ENCODE results near the gene PPP1R26. TPM values are rescaled to one million over a fixed set of nuclear protein-coding genes. Genes with fewer than 3 reads are reported as not detected.
"Not testable (repeated sequence)": the region's sequence is repeated elsewhere in the genome, so short reads cannot be mapped to it uniquely, and the experiment has no call there.

The PPP1R26 gene
- total RNA-seq (2.5 TPM), polyA plus RNA-seq (under 1 TPM in 3 of 4 donors, not detected in 1; 0.05 to 0.64 (median 0.06) TPM)

GRCh38 chr9:135479469-135480052, at the start of gene PPP1R26:
Gene PPP1R26, plus strand, starts transcription at chr9:135479782. Its CDS starts 4,729 bp downstream, at chr9:135484511.
- no peaks in the 10 kb centered on the region for H3K36me3 Mint-ChIP-seq
- H3K27me3 ChIP-seq (ENCODE audit: control insufficient read depth, insufficient read depth, low read length) = peaks cover 16% of the 10 kb centered on the region
- peaks cover 2 to 22% (median 14%) of the 10 kb centered on the region in 4 donors for H3K4me1 Mint-ChIP-seq
- no peaks in the 10 kb centered on the region for H3K9me3 ChIP-seq (ENCODE audit: control insufficient read depth in 2 of 2, low read length in 2 of 2)
- peaks cover 0 to 4% (median 0%) of the 10 kb centered on the region in 7 donors for H3K9me3 Mint-ChIP-seq
- no peaks in the 10 kb centered on the region for H3K36me3 ChIP-seq (ENCODE audit: control insufficient read depth, insufficient read depth, low read length)
- peak within 1 kb of the TSS; percentile 86 to 94 (median 90) for H3K4me3 Mint-ChIP-seq
- H3K4me1 ChIP-seq (ENCODE audit: control insufficient read depth, insufficient read depth, low read length, poor library complexity, severe bottlenecking) = peaks cover 14% of the 10 kb centered on the region
- H3K4me3 ChIP-seq (ENCODE audit: low read depth, low read length) = no peak within 1 kb of the TSS
- DNase-seq (no peak), ATAC-seq (ENCODE audit: low read depth in 2 of 2) (no peak)
- H3K27ac ChIP-seq (ENCODE audit: insufficient read depth, low read length, poor library complexity, severe bottlenecking) = no peak within 1 kb of the TSS
- peaks cover 56% of the 10 kb centered on the region for H3K27me3 Mint-ChIP-seq
- peak within 1 kb of the TSS in 1 of 3 donors; percentile 75 for H3K27ac Mint-ChIP-seq

- Mint-ChIP-seq H3K36me3 (no peaks in the 10 kb centered on the region), H3K27ac (no peak overlapping the region), H3K27me3 (peaks cover 26% of the 10 kb centered on the region), H3K9me3 (peaks cover 0 to 20% (median 7%) of the 10 kb centered on the region in 7 donors), H3K4me3 (no peak overlapping the region), H3K4me1 (no peaks in the 10 kb centered on the region)
- peaks cover 4 to 6% of the 10 kb centered on the region in 2 experiments for H3K9me3 ChIP-seq (ENCODE audit: control insufficient read depth in 2 of 2, low read length in 2 of 2)
- H3K4me3 ChIP-seq (ENCODE audit: low read depth, low read length) = no peak overlapping the region
- H3K27ac ChIP-seq (ENCODE audit: insufficient read depth, low read length, poor library complexity, severe bottlenecking) = no peak overlapping the region
- H3K36me3 ChIP-seq (ENCODE audit: control insufficient read depth, insufficient read depth, low read length) = no peaks in the 10 kb centered on the region
- no peaks in the 10 kb centered on the region for H3K27me3 ChIP-seq (ENCODE audit: control insufficient read depth, insufficient read depth, low read length)
- no peaks in the 10 kb centered on the region for H3K4me1 ChIP-seq (ENCODE audit: control insufficient read depth, insufficient read depth, low read length, poor library complexity, severe bottlenecking)
- ATAC-seq (ENCODE audit: low read depth in 2 of 2) (no peak), DNase-seq (no peak)
These were observed 42.3 kb upstream of the PPP1R26 start for GRCh38 chr9:135437259-135437658.

- not testable (repeated sequence) for H3K36me3 Mint-ChIP-seq; H3K36me3 ChIP-seq (ENCODE audit: control insufficient read depth, insufficient read depth, low read length); H3K4me3 ChIP-seq (ENCODE audit: low read depth, low read length); H3K9me3 ChIP-seq (ENCODE audit: control insufficient read depth in 2 of 2, low read length in 2 of 2); H3K27ac ChIP-seq (ENCODE audit: insufficient read depth, low read length, poor library complexity, severe bottlenecking); H3K27ac Mint-ChIP-seq; H3K4me1 Mint-ChIP-seq; ATAC-seq (ENCODE audit: low read depth in 2 of 2); DNase-seq; H3K27me3 ChIP-seq (ENCODE audit: control insufficient read depth, insufficient read depth, low read length); H3K4me3 Mint-ChIP-seq; H3K4me1 ChIP-seq (ENCODE audit: control insufficient read depth, insufficient read depth, low read length, poor library complexity, severe bottlenecking)
- Mint-ChIP-seq H3K9me3 (peaks cover 0 to 20% (median 7%) of the 10 kb centered on the region in 7 donors), H3K27me3 (peaks cover 22% of the 10 kb centered on the region)
These were observed 41.9 kb upstream of the PPP1R26 start for GRCh38 chr9:135437696-135438095.

GRCh38 chr9:135438581-135439232, 40.9 kb upstream of the PPP1R26 start:
- ATAC-seq (ENCODE audit: low read depth in 2 of 2) = not testable (repeated sequence)

GRCh38 chr9:135439514-135439913, 40.1 kb upstream of the PPP1R26 start:
- not testable (repeated sequence) for H3K27me3 ChIP-seq (ENCODE audit: control insufficient read depth, insufficient read depth, low read length); ATAC-seq (ENCODE audit: low read depth in 2 of 2); H3K4me3 Mint-ChIP-seq; H3K27ac Mint-ChIP-seq; DNase-seq; H3K4me1 Mint-ChIP-seq; H3K4me1 ChIP-seq (ENCODE audit: control insufficient read depth, insufficient read depth, low read length, poor library complexity, severe bottlenecking); H3K4me3 ChIP-seq (ENCODE audit: low read depth, low read length); H3K27ac ChIP-seq (ENCODE audit: insufficient read depth, low read length, poor library complexity, severe bottlenecking); H3K36me3 Mint-ChIP-seq; H3K9me3 ChIP-seq (ENCODE audit: control insufficient read depth in 2 of 2, low read length in 2 of 2); H3K36me3 ChIP-seq (ENCODE audit: control insufficient read depth, insufficient read depth, low read length)
- H3K9me3 Mint-ChIP-seq = peaks cover 0 to 19% (median 7%) of the 10 kb centered on the region in 7 donors
- H3K27me3 Mint-ChIP-seq = peaks cover 21% of the 10 kb centered on the region

More at GRCh38 chr9:135438581-135439232, 40.9 kb upstream of the PPP1R26 start:
- not testable (repeated sequence) for H3K27me3 ChIP-seq (ENCODE audit: control insufficient read depth, insufficient read depth, low read length); H3K4me3 ChIP-seq (ENCODE audit: low read depth, low read length); H3K36me3 ChIP-seq (ENCODE audit: control insufficient read depth, insufficient read depth, low read length); H3K4me1 ChIP-seq (ENCODE audit: control insufficient read depth, insufficient read depth, low read length, poor library complexity, severe bottlenecking); H3K4me1 Mint-ChIP-seq; H3K9me3 ChIP-seq (ENCODE audit: control insufficient read depth in 2 of 2, low read length in 2 of 2); H3K27ac ChIP-seq (ENCODE audit: insufficient read depth, low read length, poor library complexity, severe bottlenecking); H3K36me3 Mint-ChIP-seq; H3K27ac Mint-ChIP-seq; H3K4me3 Mint-ChIP-seq
- Mint-ChIP-seq H3K27me3 (peaks cover 21% of the 10 kb centered on the region), H3K9me3 (peaks cover 0 to 19% (median 7%) of the 10 kb centered on the region in 7 donors)
- DNase-seq = peak in 1 of 3 donors; percentile 40

- H3K9me3 ChIP-seq (ENCODE audit: control insufficient read depth in 2 of 2, low read length in 2 of 2) = peaks cover 4 to 6% of the 10 kb centered on the region in 2 experiments
- H3K36me3 ChIP-seq (ENCODE audit: control insufficient read depth, insufficient read depth, low read length) = no peaks in the 10 kb centered on the region
- H3K4me1 Mint-ChIP-seq = peaks cover 0 to 3% (median 0%) of the 10 kb centered on the region in 4 donors
- DNase-seq (no peak), ATAC-seq (ENCODE audit: low read depth in 2 of 2) (no peak)
- H3K4me3 Mint-ChIP-seq = no peak overlapping the region
- no peaks in the 10 kb centered on the region for H3K4me1 ChIP-seq (ENCODE audit: control insufficient read depth, insufficient read depth, low read length, poor library complexity, severe bottlenecking)
- no peaks in the 10 kb centered on the region for H3K27me3 ChIP-seq (ENCODE audit: control insufficient read depth, insufficient read depth, low read length)
- no peak overlapping the region for H3K4me3 ChIP-seq (ENCODE audit: low read depth, low read length)
- peaks cover 20% of the 10 kb centered on the region for H3K27me3 Mint-ChIP-seq
- no peak overlapping the region for H3K27ac Mint-ChIP-seq
- no peak overlapping the region for H3K27ac ChIP-seq (ENCODE audit: insufficient read depth, low read length, poor library complexity, severe bottlenecking)
- H3K36me3 Mint-ChIP-seq = no peaks in the 10 kb centered on the region
- peaks cover 0 to 18% (median 7%) of the 10 kb centered on the region in 7 donors for H3K9me3 Mint-ChIP-seq
These were observed 39.7 kb upstream of the PPP1R26 start for GRCh38 chr9:135439916-135440315.

GRCh38 chr9:135440620-135441019, 39.0 kb upstream of the PPP1R26 start:
- H3K27me3 ChIP-seq (ENCODE audit: control insufficient read depth, insufficient read depth, low read length) = no peaks in the 10 kb centered on the region
- H3K9me3 Mint-ChIP-seq = peaks cover 0 to 15% (median 9%) of the 10 kb centered on the region in 7 donors
- ATAC-seq (ENCODE audit: low read depth in 2 of 2) (no peak), DNase-seq (no peak)
- H3K27me3 Mint-ChIP-seq = peaks cover 15% of the 10 kb centered on the region
- no peaks in the 10 kb centered on the region for H3K36me3 ChIP-seq (ENCODE audit: control insufficient read depth, insufficient read depth, low read length)
- no peak overlapping the region for H3K4me3 ChIP-seq (ENCODE audit: low read depth, low read length)
- H3K27ac Mint-ChIP-seq = no peak overlapping the region
- no peak overlapping the region for H3K4me3 Mint-ChIP-seq
- H3K9me3 ChIP-seq (ENCODE audit: control insufficient read depth in 2 of 2, low read length in 2 of 2) = peaks cover 4 to 6% of the 10 kb centered on the region in 2 experiments
- no peak overlapping the region for H3K27ac ChIP-seq (ENCODE audit: insufficient read depth, low read length, poor library complexity, severe bottlenecking)
- no peaks in the 10 kb centered on the region for H3K36me3 Mint-ChIP-seq
- no peaks in the 10 kb centered on the region for H3K4me1 ChIP-seq (ENCODE audit: control insufficient read depth, insufficient read depth, low read length, poor library complexity, severe bottlenecking)
- peaks cover 0 to 5% (median 1%) of the 10 kb centered on the region in 4 donors for H3K4me1 Mint-ChIP-seq

Data from CD4-positive, CD25-positive, alpha-beta regulatory T cell (primary cell).